HPDE6-E6E7 (cell line): Measurements from ENCODE around the gene ARSD.

Source experiments
- DNase-seq: peaks from one replicate; pipeline ENCODE4 v3.0.0; 2011; ENCODE audit warnings: missing footprints; ENCODE audit errors: extremely low spot score

ARSD gene

DNA sequence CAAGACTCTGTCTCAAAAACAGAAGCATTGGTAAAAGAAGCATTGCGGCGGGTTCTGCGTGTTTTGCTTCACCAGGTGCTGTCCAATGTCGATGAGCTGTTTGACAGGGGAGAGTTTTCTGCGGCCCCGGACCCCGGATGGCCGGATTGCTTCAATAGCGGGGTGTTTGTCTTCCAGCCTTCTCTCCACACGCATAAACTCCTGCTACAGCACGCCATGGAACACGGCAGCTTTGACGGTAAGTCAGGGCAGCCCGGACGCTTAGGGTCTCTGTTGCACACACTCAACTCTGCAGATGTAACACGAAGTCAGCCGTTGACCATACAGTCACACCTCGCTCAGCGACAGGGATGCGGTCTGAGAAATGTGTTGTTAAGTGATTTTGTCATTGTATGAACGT lies 74.2 kb downstream of the ARSD start:
- no peak for DNase-seq
